IMR-90 (cell line): Measurements from ENCODE around the gene S100A3.

Experiments
- POLR2A ChIP-seq: IDR thresholded peaks from 2 replicates; pipeline ENCODE4 v1.6.1; 2012; ENCODE audit warnings: mild to moderate bottlenecking, low read depth, low read length
- RAD21 ChIP-seq: IDR thresholded peaks from 2 replicates; pipeline ENCODE4 v1.6.1; 2012; ENCODE audit warnings: low read length, improper control_type of control experiment
- RFX5 ChIP-seq: IDR thresholded peaks from 2 replicates; pipeline ENCODE4 v1.8.0; 2012; ENCODE audit warnings: low read depth, mild to moderate bottlenecking, low read length, moderate library complexity
- SMC3 ChIP-seq: fragments of 150-350 bp; IDR thresholded peaks from 2 replicates; pipeline ENCODE4 v1.6.1; 2016; ENCODE audit warnings: low read depth, mild to moderate bottlenecking, antibody characterized with exemption, low read length, moderate library complexity
- TF ChIP-seq, protein P1 (sequence below): conservative IDR thresholded peaks from 2 replicates; pipeline ENCODE4 v1.5.1; 2012; ENCODE audit warnings: mild to moderate bottlenecking, low read depth, low read length, improper control_type of control experiment

GRCh38 chr1:153519242-153519641, 29.8 kb downstream of the S100A3 start:
- no peak for TF ChIP-seq POLR2A
- TF ChIP-seq, protein P1, sequence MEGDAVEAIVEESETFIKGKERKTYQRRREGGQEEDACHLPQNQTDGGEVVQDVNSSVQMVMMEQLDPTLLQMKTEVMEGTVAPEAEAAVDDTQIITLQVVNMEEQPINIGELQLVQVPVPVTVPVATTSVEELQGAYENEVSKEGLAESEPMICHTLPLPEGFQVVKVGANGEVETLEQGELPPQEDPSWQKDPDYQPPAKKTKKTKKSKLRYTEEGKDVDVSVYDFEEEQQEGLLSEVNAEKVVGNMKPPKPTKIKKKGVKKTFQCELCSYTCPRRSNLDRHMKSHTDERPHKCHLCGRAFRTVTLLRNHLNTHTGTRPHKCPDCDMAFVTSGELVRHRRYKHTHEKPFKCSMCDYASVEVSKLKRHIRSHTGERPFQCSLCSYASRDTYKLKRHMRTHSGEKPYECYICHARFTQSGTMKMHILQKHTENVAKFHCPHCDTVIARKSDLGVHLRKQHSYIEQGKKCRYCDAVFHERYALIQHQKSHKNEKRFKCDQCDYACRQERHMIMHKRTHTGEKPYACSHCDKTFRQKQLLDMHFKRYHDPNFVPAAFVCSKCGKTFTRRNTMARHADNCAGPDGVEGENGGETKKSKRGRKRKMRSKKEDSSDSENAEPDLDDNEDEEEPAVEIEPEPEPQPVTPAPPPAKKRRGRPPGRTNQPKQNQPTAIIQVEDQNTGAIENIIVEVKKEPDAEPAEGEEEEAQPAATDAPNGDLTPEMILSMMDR: no peak
- TF ChIP-seq RFX5: no peak
- TF ChIP-seq SMC3: no peak
- TF ChIP-seq RAD21: no peak
